ENCODE measurements around the gene GLIS1.

The GLIS1 gene

GRCh38 chr1:53636621-53637171 is 102.3 kb downstream of the GLIS1 start:
- TF ChIP-seq, protein P1, sequence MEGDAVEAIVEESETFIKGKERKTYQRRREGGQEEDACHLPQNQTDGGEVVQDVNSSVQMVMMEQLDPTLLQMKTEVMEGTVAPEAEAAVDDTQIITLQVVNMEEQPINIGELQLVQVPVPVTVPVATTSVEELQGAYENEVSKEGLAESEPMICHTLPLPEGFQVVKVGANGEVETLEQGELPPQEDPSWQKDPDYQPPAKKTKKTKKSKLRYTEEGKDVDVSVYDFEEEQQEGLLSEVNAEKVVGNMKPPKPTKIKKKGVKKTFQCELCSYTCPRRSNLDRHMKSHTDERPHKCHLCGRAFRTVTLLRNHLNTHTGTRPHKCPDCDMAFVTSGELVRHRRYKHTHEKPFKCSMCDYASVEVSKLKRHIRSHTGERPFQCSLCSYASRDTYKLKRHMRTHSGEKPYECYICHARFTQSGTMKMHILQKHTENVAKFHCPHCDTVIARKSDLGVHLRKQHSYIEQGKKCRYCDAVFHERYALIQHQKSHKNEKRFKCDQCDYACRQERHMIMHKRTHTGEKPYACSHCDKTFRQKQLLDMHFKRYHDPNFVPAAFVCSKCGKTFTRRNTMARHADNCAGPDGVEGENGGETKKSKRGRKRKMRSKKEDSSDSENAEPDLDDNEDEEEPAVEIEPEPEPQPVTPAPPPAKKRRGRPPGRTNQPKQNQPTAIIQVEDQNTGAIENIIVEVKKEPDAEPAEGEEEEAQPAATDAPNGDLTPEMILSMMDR (IDR thresholded peaks at IDR 0.05; ENCODE audit: extremely low read depth, missing control alignments) = no peak
- DNase-seq (ENCODE audit: low spot score) = no peak

DNA sequence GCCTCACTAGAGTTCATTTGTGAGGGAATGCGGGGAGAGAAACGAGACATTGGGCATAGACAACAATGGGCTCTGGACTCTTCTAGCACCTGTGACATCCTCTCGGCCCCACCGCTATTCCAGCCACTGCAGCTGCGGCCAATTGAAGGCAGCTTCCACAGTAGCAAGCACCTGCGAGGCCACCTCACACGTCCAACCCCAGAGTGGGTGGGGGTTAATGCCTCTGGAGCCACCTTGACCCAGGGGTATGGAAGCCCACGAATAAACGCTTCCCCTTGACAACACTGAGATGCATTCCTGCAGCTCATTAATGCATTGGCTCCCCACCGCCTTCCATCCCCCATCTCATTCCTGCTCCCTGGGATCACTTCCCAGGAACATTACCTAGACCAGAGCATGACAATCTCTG is 104.4 kb downstream of the GLIS1 start:
- TF ChIP-seq, protein P1 (IDR thresholded peaks at IDR 0.05; ENCODE audit: extremely low read depth, missing control alignments) = no peak
- DNase-seq (ENCODE audit: low spot score) = no peak

DNA sequence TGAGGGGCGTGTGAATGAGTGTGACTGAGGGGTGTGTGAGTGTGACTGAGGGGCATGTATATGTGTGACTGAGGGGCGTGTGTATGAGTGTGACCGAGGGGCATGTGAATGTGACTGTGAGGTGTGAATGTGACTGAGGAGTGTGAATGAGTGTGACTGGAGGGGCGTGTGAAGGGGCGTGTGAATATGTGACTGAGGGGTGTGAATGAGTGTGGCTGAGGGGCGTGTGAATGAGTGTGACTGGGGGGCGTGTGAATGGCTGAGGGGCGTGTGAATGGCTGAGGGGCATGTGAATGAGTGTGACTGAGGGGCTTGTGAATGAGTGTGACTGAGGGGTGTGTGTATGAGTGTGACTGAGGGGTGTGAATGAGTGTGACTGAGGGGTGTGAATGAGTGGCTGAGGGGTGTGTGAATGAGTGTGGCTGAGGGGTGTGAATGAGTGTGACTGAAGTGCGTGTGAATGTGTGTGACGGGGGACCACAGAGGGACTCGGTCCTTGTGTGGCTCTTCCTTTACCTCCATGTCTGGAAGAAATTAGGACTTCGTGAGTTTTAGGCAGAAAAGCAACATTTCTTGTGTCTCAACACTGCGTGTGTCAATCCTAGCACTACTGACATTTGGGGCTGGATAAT is 105.8 kb downstream of the GLIS1 start:
- no peak for DNase-seq (ENCODE audit: low spot score)
- TF ChIP-seq, protein P1 (IDR thresholded peaks at IDR 0.05; ENCODE audit: extremely low read depth, missing control alignments) = no peak

DNA sequence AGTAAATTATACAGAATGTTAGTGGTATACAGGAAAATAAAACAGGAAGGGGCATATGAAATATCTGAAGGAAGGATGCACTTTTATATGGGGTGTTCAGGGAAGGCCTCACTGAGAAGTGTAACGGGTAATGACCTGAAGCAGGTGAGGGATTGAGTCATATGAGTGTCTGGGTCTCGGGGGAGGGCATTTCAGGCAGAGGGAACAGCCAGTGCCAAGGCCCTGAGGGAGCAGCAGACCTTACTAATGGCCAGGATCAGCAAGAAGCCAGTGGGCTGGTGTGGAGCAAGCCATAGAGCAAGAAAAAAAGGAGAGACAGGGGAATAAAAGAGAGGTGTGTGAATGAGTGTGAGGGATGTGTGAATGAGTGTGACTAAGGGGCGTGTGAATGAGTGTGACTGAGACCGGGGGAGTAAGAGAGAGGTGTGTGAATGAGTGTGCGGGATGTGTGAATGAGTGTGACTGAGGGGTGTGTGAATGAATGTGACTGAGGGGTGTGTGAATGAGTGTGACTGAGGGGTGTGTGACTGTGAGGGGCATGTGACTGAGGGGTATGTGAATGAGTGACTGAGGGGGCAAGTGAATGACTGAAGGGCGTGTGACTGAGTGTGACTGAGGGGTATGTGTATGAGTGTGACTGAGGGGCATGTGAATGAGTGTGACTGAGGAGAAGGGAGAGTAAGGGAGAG is 107.2 kb downstream of the GLIS1 start:
- TF ChIP-seq, protein P1 (IDR thresholded peaks at IDR 0.05; ENCODE audit: extremely low read depth, missing control alignments) = no peak
- no peak for DNase-seq (ENCODE audit: low spot score)

- DNase-seq (ENCODE audit: low spot score) = no peak
- TF ChIP-seq, protein P1 (IDR thresholded peaks at IDR 0.05; ENCODE audit: extremely low read depth, missing control alignments) = no peak
Observed at GRCh38 chr1:53629101-53629691, 109.8 kb downstream of the GLIS1 start.

GRCh38 chr1:53628286-53628955 is 110.5 kb downstream of the GLIS1 start:
- DNase-seq (ENCODE audit: low spot score) = no peak
- TF ChIP-seq, protein P1 (IDR thresholded peaks at IDR 0.05; ENCODE audit: extremely low read depth, missing control alignments) = no peak

Measured in GM20000 (cell line).